Neural progenitor cell (in vitro differentiated cells): ENCODE data around the gene FBXL22.

ENCODE experiments used
- CTCF ChIP-seq: fragments of 200-600 bp; sonication (generic); IDR thresholded peaks from 2 replicates; pipeline ENCODE4 v1.5.1; 2017; ENCODE audit warnings: antibody characterized with exemption, mild to moderate bottlenecking
- EZH2 ChIP-seq: fragments of 200-600 bp; sonication (generic); IDR thresholded peaks from 2 replicates; pipeline ENCODE4 v1.6.1; 2017; ENCODE audit warnings: antibody characterized with exemption, mild to moderate bottlenecking, moderate library complexity
- EZH2phosphoT487 ChIP-seq: fragments of 200-600 bp; sonication (generic); IDR thresholded peaks from 2 replicates; pipeline ENCODE4 v1.6.1; 2017; ENCODE audit warnings: antibody characterized with exemption

- TF ChIP-seq CTCF, result no peak
- no peak for TF ChIP-seq EZH2
- TF ChIP-seq EZH2phosphoT487, result no peak
These were observed 24.3 kb upstream of the FBXL22 start for GRCh38 chr15:63572749-63573464.
